HepG2 (cell line): ENCODE results near the gene TMEM250. TPM values are rescaled to one million over a fixed set of nuclear protein-coding genes. Genes with fewer than 3 reads are reported as not detected.

ENCODE experiments used
- ATF7-NPFF ChIP-seq: sonication (generic); formaldehyde crosslinking; IDR thresholded peaks from 2 replicates; pipeline ENCODE4 v1.8.1; 2023; ENCODE audit warnings: mild to moderate bottlenecking, low read depth, missing genetic modification reagents, moderate library complexity
- FIP1L1 ChIP-seq: fragments of 200-400 bp; formaldehyde crosslinking; IDR thresholded peaks from 2 replicates; pipeline ENCODE4 v1.6.1; 2018; ENCODE audit warnings: low read depth, mild to moderate bottlenecking, low read length, moderate library complexity, borderline replicate concordance; ENCODE audit not compliant: insufficient read depth
- HDAC1 ChIP-seq: sonication (generic); formaldehyde crosslinking; IDR thresholded peaks from 2 replicates; pipeline ENCODE4 v1.5.1; 2020; ENCODE audit warnings: mild to moderate bottlenecking, missing genetic modification reagents
- HNF4G ChIP-seq, 2 experiments: sonication (generic) in 1 of 2; formaldehyde crosslinking in 1 of 2; IDR thresholded peaks; 2 replicates each; pipeline versions ENCODE4 v1.4.0 to v1.6.1; 2011 to 2020; ENCODE audit warnings: borderline replicate concordance in 2 of 2, low read depth in 2 of 2, mild to moderate bottlenecking in 2 of 2, low read length in 1 of 2, missing genetic modification reagents in 1 of 2, moderate library complexity in 1 of 2
- IRF2 ChIP-seq: IDR thresholded peaks from 2 replicates; pipeline ENCODE4 v1.6.1; 2018; ENCODE audit warnings: missing genetic modification reagents, missing compliant biosample characterization
- KDM3A ChIP-seq: IDR thresholded peaks from 2 replicates; pipeline ENCODE4 v1.6.1; 2018; ENCODE audit warnings: low read depth, missing compliant biosample characterization
- ZNF225 ChIP-seq: sonication (generic); formaldehyde crosslinking; IDR thresholded peaks from 2 replicates; pipeline ENCODE4 v1.4.0; 2020; ENCODE audit warnings: mild to moderate bottlenecking, missing genetic modification reagents
- ZNF547 ChIP-seq: sonication (generic); formaldehyde crosslinking; IDR thresholded peaks from 2 replicates; pipeline ENCODE4 v1.5.1; 2020; ENCODE audit warnings: mild to moderate bottlenecking, missing genetic modification reagents
- polyA plus RNA-seq, 8 experiments: library from polyadenylated mRNA; depleted of rRNA in 3 of 8; stranded (reverse) in 7 of 8; unstranded in 1 of 8; fragments of >200 nt; fragmentation: Illumina TruSeq in 4 of 8; extraction: Trizol in 4 of 8; gene quantifications; 2 replicates each; pipeline versions ENCODE4 v1.2.1 to v1.2.3, GENCODE V29; 2011 to 2016; ENCODE audit warnings: low read depth in 4 of 8, missing spikeins in 1 of 8, mixed read lengths in 1 of 8; ENCODE audit not compliant: insufficient read depth in 1 of 8
- total RNA-seq, 5 experiments: library from RNA; depleted of rRNA; stranded (reverse); fragments of >200 nt; fragmentation: Illumina TruSeq; extraction: Trizol; gene quantifications; 2 replicates each; pipeline ENCODE4 v1.2.3, GENCODE V29; 2016; ENCODE audit warnings: low read depth in 1 of 5
- TF ChIP-seq, protein P1 (sequence below): sonication (generic); formaldehyde crosslinking; IDR thresholded peaks from 2 replicates; pipeline ENCODE4 v1.4.0; 2020; ENCODE audit warnings: missing genetic modification reagents, borderline replicate concordance
- TF ChIP-seq, protein P2 (sequence below): sonication (generic); formaldehyde crosslinking; IDR thresholded peaks from 2 replicates; pipeline ENCODE4 v1.8.0; 2023; ENCODE audit warnings: mild to moderate bottlenecking, missing genetic modification reagents
- TF ChIP-seq, protein P3 (sequence below): sonication (generic); formaldehyde crosslinking; IDR thresholded peaks from 2 replicates; pipeline ENCODE4 v1.9.0; 2021; ENCODE audit warnings: missing genetic modification reagents, borderline replicate concordance
- TF ChIP-seq, protein P4 (sequence below): fragments of 450-650 bp; IDR thresholded peaks from 2 replicates; pipeline ENCODE4 v1.6.1; 2017
- TF ChIP-seq, protein P5 (sequence below): IDR thresholded peaks from 2 replicates; pipeline ENCODE4 v1.6.1; 2016
- TF ChIP-seq, protein P6 (sequence below): sonication (generic); formaldehyde crosslinking; IDR thresholded peaks from 2 replicates; pipeline ENCODE4 v1.4.0; 2020; ENCODE audit warnings: mild to moderate bottlenecking, missing genetic modification reagents

The TMEM250 gene
- total and polyA plus RNA-seq, 2 of the 13 experiments (the other 11 are each of a cell fraction or from before 2014, with no cell fraction given): 5.5 to 13.9 TPM

DNA sequence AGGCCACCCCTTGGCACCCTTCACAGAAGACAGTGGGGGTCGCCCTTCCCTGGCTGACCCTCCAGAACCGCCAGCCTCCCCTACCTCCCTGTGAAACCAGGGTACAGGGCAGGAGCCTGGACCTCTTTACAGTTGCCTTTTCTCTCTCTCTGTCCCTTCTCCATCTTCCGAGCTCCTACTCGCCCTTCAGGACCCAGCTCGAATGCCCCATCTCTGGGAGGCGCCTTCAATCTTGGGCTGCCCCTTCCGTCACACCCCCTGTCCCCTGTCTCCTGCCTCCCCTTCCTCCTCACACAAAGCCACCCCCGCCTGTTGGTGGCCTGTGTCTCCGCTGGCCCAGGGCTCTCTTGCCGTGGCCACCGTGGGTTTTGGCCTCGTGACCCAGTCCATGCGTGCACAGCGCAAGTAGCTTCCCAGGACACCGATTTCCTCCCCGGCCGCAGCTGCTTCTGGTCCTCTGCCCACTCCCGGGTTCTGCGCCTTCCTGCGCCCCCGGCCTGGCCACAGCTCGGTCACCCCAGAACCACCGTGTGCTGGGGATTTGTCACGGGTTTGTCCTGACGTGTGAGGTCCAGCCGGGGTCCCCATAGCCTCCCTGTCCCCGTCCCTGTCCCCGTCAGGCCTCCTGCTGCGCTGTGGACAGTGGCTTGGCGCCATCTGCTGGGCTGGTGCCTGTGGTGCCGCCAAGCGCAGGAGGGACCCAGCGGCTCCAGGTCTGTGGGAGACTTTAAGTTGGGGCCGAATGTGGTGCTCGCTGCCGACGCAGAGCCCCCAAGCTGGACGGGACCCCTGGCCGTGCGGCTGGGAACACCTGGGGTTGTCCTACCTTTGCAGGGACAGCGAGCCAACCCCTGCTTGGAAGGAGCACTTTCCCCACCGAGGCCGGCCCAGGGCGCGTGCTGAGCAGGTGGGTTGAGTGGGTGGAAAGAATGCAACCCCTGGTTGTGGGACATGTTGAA is 4.0 kb upstream of the TMEM250 start (continued):
- TF ChIP-seq, protein P1, sequence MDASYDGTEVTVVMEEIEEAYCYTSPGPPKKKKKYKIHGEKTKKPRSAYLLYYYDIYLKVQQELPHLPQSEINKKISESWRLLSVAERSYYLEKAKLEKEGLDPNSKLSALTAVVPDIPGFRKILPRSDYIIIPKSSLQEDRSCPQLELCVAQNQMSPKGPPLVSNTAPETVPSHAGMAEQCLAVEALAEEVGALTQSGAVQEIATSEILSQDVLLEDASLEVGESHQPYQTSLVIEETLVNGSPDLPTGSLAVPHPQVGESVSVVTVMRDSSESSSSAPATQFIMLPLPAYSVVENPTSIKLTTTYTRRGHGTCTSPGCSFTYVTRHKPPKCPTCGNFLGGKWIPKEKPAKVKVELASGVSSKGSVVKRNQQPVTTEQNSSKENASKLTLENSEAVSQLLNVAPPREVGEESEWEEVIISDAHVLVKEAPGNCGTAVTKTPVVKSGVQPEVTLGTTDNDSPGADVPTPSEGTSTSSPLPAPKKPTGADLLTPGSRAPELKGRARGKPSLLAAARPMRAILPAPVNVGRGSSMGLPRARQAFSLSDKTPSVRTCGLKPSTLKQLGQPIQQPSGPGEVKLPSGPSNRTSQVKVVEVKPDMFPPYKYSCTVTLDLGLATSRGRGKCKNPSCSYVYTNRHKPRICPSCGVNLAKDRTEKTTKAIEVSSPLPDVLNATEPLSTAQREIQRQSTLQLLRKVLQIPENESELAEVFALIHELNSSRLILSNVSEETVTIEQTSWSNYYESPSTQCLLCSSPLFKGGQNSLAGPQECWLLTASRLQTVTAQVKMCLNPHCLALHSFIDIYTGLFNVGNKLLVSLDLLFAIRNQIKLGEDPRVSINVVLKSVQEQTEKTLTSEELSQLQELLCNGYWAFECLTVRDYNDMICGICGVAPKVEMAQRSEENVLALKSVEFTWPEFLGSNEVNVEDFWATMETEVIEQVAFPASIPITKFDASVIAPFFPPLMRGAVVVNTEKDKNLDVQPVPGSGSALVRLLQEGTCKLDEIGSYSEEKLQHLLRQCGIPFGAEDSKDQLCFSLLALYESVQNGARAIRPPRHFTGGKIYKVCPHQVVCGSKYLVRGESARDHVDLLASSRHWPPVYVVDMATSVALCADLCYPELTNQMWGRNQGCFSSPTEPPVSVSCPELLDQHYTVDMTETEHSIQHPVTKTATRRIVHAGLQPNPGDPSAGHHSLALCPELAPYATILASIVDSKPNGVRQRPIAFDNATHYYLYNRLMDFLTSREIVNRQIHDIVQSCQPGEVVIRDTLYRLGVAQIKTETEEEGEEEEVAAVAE (CRISPR knock-in tag): 0 out of 2 replicates have a peak, but pooled peaks have one; percentile 62
- TF ChIP-seq, protein P2, sequence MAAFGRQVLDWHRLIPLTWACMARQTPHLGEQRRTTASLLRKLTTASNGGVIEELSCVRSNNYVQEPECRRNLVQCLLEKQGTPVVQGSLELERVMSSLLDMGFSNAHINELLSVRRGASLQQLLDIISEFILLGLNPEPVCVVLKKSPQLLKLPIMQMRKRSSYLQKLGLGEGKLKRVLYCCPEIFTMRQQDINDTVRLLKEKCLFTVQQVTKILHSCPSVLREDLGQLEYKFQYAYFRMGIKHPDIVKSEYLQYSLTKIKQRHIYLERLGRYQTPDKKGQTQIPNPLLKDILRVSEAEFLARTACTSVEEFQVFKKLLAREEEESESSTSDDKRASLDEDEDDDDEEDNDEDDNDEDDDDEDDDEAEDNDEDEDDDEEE: no peak
- peak; percentile 84; the same call in 1 of the 2 replicates for TF ChIP-seq KDM3A (CRISPR knock-in tag)
- no peak for TF ChIP-seq HDAC1 (CRISPR knock-in tag)
- peak; percentile 73 for TF ChIP-seq IRF2 (CRISPR knock-in tag)
- 0 out of 2 replicates have a peak, but pooled peaks have one; percentile 20 for TF ChIP-seq ATF7-NPFF (CRISPR knock-in tag)
- no peak for TF ChIP-seq FIP1L1
- no peak for TF ChIP-seq ZNF547
- TF ChIP-seq, protein P3, sequence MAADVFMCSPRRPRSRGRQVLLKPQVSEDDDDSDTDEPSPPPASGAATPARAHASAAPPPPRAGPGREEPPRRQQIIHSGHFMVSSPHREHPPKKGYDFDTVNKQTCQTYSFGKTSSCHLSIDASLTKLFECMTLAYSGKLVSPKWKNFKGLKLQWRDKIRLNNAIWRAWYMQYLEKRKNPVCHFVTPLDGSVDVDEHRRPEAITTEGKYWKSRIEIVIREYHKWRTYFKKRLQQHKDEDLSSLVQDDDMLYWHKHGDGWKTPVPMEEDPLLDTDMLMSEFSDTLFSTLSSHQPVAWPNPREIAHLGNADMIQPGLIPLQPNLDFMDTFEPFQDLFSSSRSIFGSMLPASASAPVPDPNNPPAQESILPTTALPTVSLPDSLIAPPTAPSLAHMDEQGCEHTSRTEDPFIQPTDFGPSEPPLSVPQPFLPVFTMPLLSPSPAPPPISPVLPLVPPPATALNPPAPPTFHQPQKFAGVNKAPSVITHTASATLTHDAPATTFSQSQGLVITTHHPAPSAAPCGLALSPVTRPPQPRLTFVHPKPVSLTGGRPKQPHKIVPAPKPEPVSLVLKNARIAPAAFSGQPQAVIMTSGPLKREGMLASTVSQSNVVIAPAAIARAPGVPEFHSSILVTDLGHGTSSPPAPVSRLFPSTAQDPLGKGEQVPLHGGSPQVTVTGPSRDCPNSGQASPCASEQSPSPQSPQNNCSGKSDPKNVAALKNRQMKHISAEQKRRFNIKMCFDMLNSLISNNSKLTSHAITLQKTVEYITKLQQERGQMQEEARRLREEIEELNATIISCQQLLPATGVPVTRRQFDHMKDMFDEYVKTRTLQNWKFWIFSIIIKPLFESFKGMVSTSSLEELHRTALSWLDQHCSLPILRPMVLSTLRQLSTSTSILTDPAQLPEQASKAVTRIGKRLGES (CRISPR knock-in tag): no peak
- no peak; the same call in 1 of the 2 replicates for TF ChIP-seq ZNF225 (CRISPR knock-in tag)
- TF ChIP-seq, protein P4, sequence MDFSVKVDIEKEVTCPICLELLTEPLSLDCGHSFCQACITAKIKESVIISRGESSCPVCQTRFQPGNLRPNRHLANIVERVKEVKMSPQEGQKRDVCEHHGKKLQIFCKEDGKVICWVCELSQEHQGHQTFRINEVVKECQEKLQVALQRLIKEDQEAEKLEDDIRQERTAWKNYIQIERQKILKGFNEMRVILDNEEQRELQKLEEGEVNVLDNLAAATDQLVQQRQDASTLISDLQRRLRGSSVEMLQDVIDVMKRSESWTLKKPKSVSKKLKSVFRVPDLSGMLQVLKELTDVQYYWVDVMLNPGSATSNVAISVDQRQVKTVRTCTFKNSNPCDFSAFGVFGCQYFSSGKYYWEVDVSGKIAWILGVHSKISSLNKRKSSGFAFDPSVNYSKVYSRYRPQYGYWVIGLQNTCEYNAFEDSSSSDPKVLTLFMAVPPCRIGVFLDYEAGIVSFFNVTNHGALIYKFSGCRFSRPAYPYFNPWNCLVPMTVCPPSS: no peak
- no peak for TF ChIP-seq HNF4G (IDR thresholded peaks at IDR 0.05; ENCODE audit: borderline replicate concordance, low read depth, low read length)
- TF ChIP-seq HNF4G (CRISPR knock-in tag; IDR thresholded peaks at IDR 0.05; ENCODE audit: borderline replicate concordance, low read depth): 0 out of 2 replicates have a peak, but pooled peaks have one; percentile 55
- TF ChIP-seq, protein P5, sequence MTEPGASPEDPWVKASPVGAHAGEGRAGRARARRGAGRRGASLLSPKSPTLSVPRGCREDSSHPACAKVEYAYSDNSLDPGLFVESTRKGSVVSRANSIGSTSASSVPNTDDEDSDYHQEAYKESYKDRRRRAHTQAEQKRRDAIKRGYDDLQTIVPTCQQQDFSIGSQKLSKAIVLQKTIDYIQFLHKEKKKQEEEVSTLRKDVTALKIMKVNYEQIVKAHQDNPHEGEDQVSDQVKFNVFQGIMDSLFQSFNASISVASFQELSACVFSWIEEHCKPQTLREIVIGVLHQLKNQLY (CRISPR knock-in tag): no peak
- TF ChIP-seq, protein P6, sequence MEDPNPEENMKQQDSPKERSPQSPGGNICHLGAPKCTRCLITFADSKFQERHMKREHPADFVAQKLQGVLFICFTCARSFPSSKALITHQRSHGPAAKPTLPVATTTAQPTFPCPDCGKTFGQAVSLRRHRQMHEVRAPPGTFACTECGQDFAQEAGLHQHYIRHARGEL (CRISPR knock-in tag): peak; percentile 59; the same call in 1 of the 2 replicates
